GM12872 (cell line): Measurements from ENCODE around the gene TMEM130.

Experiments used
- CTCF ChIP-seq: IDR thresholded peaks from 3 replicates; pipeline ENCODE4 v1.5.1; 2011; ENCODE audit warnings: low read depth, mild to moderate bottlenecking, low read length, moderate library complexity; ENCODE audit not compliant: insufficient read depth

Gene TMEM130

DNA sequence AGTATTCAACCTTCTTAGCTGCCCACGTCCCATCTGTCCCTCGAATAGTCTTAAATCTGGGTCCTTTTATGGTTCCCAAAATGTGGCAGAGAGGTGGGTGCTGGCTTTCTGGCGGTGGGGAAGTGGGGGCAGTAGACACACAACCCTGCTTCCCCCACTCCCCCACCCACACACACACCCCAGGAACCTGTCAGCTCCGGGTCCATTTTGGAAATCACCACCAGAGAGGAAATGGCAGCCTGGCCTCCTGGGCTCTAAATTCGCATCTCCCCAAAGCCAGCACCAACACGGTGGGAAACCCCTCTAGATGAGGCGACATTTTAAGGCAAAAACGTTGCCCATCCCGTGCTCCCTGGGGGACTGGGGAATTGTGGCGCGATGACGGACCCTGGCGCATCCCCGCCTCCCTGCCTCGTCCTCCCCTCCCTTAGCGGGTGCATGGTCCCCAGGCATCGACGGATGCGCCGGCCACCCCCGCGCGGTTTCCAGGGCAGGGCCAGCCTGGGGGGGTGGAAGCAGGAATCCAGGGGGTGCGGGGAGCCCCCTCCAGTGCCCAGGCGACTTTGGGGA, 702 bp downstream of the TMEM130 start:
- no peak for TF ChIP-seq CTCF

- no peak for TF ChIP-seq CTCF
These were observed 1.4 kb downstream of the TMEM130 start for GRCh38 chr7:98868450-98868849.

GRCh38 chr7:98866765-98867164, 3.0 kb downstream of the TMEM130 start:
- no peak for TF ChIP-seq CTCF

GRCh38 chr7:98866351-98866750, 3.5 kb downstream of the TMEM130 start:
- no peak for TF ChIP-seq CTCF

DNA sequence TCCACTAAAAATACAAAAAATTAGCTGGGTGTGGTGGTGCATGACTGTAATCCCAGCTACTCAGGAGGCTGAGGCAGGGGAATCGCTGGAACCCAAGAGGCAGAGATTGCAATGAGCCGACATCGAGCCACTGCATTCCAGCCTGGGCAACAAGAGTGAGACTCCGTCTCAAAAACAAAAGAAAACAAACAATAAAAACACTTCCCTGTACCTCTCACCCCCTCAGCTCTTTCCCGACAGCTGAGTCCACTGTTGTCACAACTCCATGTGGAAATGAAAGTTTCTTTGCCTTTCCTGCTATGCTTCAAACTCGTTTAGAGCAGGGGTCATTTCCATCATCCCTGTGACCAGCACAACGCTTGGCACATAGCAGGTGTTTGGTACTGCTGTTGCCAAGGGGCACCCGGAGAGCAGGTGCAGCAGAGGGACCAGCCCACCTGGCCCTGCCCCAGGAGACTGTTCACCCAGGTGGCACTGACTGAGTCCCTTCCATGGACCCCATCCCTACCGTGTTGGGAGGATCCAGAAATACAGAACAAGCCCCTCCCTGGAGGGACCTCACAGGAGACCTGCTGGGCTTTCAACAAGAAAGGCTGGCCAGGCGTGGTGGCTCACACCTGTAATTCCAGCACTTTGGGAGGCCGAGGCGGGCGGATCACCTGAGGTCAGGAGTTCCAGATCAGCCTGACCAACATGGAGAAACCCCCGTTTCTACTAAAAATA, 4.9 kb downstream of the TMEM130 start:
- no peak for TF ChIP-seq CTCF

DNA sequence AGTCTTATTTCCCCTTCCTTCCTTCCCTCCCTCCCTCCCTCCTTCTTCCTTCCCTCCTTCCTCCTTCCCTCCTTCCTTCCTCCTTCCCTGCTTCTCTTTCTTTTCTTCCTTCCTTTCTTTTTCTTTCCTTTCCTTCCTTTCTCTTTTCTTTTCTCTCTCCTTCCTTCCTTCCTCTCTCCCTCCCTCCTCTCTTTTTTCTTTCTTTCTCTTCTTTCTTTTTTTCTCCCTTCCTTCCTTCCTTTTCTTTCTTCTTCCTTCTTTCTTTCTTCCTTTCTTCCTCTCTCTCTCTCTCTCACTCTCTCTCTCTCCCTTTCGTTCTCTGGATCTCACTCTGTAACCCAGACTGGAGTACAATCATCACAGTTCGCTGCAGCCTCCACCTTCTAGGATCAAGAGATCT, 6.2 kb downstream of the TMEM130 start:
- TF ChIP-seq CTCF = no peak

- no peak for TF ChIP-seq CTCF
These were observed 6.9 kb downstream of the TMEM130 start for GRCh38 chr7:98862716-98863420.
